Naive thymus-derived CD4-positive, alpha-beta T cell (primary cell): ENCODE measurements around the gene STUB1. TPM values are rescaled to one million over a fixed set of nuclear protein-coding genes. Genes with fewer than 3 reads are reported as not detected.

Experiments used
- ATAC-seq: fragments of 150-1000 bp; cut with Tn5 transposase; 2 replicates; pipeline ENCODE4 v1.10.0; 2021; ENCODE audit warnings: mild to moderate bottlenecking, moderate library complexity
- CTCF ChIA-PET: fragments of 350-600 bp; sonication (Branson Sonifier 250); formaldehyde crosslinking; loops from one replicate; lab custom pipeline; 2021; ENCODE audit warnings: antibody characterized with exemption; lab: Charles Lee
- POLR2A ChIA-PET: fragments of 350-600 bp; sonication (Branson Sonifier 250); formaldehyde crosslinking; loops from one replicate; lab custom pipeline; 2021; ENCODE audit warnings: antibody characterized with exemption, inconsistent platforms; lab: Charles Lee
- DNase-seq, 9 donors: peaks; one replicate each; pipeline versions ENCODE4 v3.0.0 to v3.0.0-alpha.2; 2020 to 2022; ENCODE audit warnings: mixed read lengths in 1 of 9
- H3K27ac ChIP-seq: one replicate; pipeline ENCODE4 v1.7.0; 2013; ENCODE audit warnings: mild to moderate bottlenecking, low read depth, low read length, moderate library complexity
- H3K27me3 ChIP-seq, 2 donors: one replicate each; pipeline ENCODE4 v1.7.0; 2013; ENCODE audit warnings: low read length in 2 of 2, mild to moderate bottlenecking in 2 of 2, moderate library complexity in 2 of 2; ENCODE audit not compliant: control insufficient read depth in 2 of 2, insufficient read depth in 2 of 2
- H3K36me3 ChIP-seq, 3 experiments: 1 replicate in 2 of 3; 2 replicates in 1 of 3; pipeline ENCODE4 v1.7.0; 2013; ENCODE audit warnings: low read length in 3 of 3, mild to moderate bottlenecking in 3 of 3, moderate library complexity in 1 of 3; ENCODE audit not compliant: insufficient read depth in 3 of 3, control insufficient read depth in 2 of 3
- H3K4me1 ChIP-seq, 2 donors: one replicate each; pipeline ENCODE4 v1.7.0; 2013; ENCODE audit warnings: low read length in 2 of 2, mild to moderate bottlenecking in 2 of 2, moderate library complexity in 1 of 2; ENCODE audit not compliant: control insufficient read depth in 2 of 2, insufficient read depth in 2 of 2
- H3K4me3 ChIP-seq: 2 replicates; pipeline ENCODE4 v1.7.0; 2013; ENCODE audit warnings: mild to moderate bottlenecking, low read length
- H3K9me3 ChIP-seq, 3 experiments: 1 replicate in 2 of 3; 2 replicates in 1 of 3; pipeline ENCODE4 v1.7.0; 2013; ENCODE audit warnings: low read length in 3 of 3; ENCODE audit not compliant: control insufficient read depth in 2 of 3
- H3K27ac Mint-ChIP-seq, 9 donors: one replicate each; pipeline ENCODE4 v1.8.0; 2020 to 2022; ENCODE audit warnings: mixed read lengths in 9 of 9, mild to moderate bottlenecking in 8 of 9, moderate library complexity in 5 of 9, inconsistent platforms in 2 of 9
- H3K27me3 Mint-ChIP-seq, 5 donors: one replicate each; pipeline ENCODE4 v1.8.0; 2021 to 2022; ENCODE audit warnings: mixed read lengths in 5 of 5, mild to moderate bottlenecking in 1 of 5
- H3K36me3 Mint-ChIP-seq, 5 donors: one replicate each; pipeline ENCODE4 v1.8.0; 2020 to 2022; ENCODE audit warnings: mixed read lengths in 5 of 5, mild to moderate bottlenecking in 3 of 5, inconsistent platforms in 1 of 5
- H3K4me1 Mint-ChIP-seq, 7 donors: one replicate each; pipeline ENCODE4 v1.8.0; 2020 to 2022; ENCODE audit warnings: mixed read lengths in 7 of 7, mild to moderate bottlenecking in 3 of 7, inconsistent platforms in 1 of 7
- H3K4me3 Mint-ChIP-seq, 10 donors: one replicate each; pipeline ENCODE4 v1.8.0; 2020 to 2022; ENCODE audit warnings: mild to moderate bottlenecking in 10 of 10, mixed read lengths in 10 of 10, moderate library complexity in 6 of 10, inconsistent platforms in 2 of 10
- H3K9me3 Mint-ChIP-seq, 11 donors: one replicate each; pipeline ENCODE4 v1.8.0; 2020 to 2022; ENCODE audit warnings: mixed read lengths in 11 of 11, mild to moderate bottlenecking in 4 of 11, inconsistent platforms in 1 of 11, moderate library complexity in 1 of 11
- intact Hi-C, 2 donors: fragments of 100-400 bp; cut with micrococcal nuclease; formaldehyde crosslinking; loops; one replicate each; pipeline ENCODE4 v1.15.1; 2023
- polyA plus RNA-seq, 2 donors: library from polyadenylated mRNA; unstranded; fragments of 300-500 nt; fragmentation: Illumina TruSeq; gene quantifications; one replicate each; pipeline ENCODE4 v1.2.3, GENCODE V29; 2021
- total RNA-seq, 6 experiments: library from RNA in 5 of 6; stranded (reverse) in 5 of 6; gene quantifications; 1 replicate in 5 of 6; 2 replicates in 1 of 6; pipeline ENCODE4 v1.2.3 and lab custom pipeline; 2021 to 2026

The STUB1 gene
- total and polyA plus RNA-seq, 7 experiments from 2014 or later = 68.6 to 159 (median 90.6) TPM

DNA sequence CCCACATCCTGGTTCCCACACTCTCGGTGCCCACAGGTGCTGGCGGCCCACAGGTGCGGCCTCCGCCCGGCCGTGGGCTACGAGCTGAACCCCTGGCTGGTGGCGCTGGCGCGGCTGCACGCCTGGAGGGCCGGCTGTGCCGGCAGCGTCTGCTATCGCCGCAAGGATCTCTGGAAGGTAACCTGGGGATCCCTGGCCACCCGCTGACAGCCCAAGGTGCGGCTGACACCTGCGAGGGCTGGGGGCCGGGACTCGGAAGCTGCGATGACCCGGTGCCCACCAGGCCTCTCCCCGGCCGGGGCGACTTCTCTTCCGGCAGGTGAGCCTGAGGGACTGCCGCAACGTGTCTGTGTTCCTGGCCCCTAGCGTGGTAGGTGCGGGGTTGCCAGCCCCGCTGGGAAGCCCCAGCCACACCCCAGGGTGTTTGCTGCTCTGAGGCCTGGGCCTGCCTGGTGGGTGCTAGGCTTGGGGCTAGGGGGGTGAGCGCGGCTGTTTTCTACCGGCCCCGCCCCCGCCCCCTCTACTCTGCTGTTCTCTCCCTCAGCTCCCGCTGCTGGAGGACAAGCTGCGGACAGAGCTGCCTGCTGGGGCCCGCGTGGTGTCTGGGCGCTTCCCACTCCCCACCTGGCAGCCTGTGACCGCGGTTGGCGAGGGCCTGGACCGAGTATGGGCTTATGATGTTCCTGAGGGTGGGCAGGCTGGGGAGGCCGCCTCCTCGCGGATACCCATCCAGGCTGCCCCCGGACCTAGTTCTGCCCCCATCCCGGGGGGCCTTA lies 41.7 kb downstream of the STUB1 start:
- Histone ChIP-seq H3K4me1 (peaks cover 23 to 25% of the 10 kb centered on the region in 2 donors), H3K4me3 (peak overlapping the region; percentile 24), H3K27ac (peak overlapping the region; percentile 60), H3K27me3 (no peaks in the 10 kb centered on the region), H3K9me3 (no peaks in the 10 kb centered on the region), H3K36me3 (no peaks in the 10 kb centered on the region)
- Mint-ChIP-seq H3K4me1 (peaks cover 0 to 26% (median 17%) of the 10 kb centered on the region in 7 donors), H3K9me3 (no peaks in the 10 kb centered on the region), H3K27ac (peak overlapping the region in 1 of 9 donors; percentile 55), H3K4me3 (peak overlapping the region; percentile 39 to 87 (median 61)), H3K36me3 (no peaks in the 10 kb centered on the region), H3K27me3 (peaks cover 0 to 16% (median 0%) of the 10 kb centered on the region in 5 donors)
- DNase-seq (peak in 2 of 9 donors; percentile 37 to 40), ATAC-seq (no peak)
- ChIA-PET CTCF (interaction anchor here (0.8 to 1.5 kb wide), 2 partner anchors 9 to 11 kb away, joined by 5 to 7 read pairs; no protein-coding TSS in a partner anchor), POLR2A (interaction anchor here (0.9 to 3.1 kb wide), 4 partner anchors 9 to 32 kb away, joined by 3 to 11 read pairs (median 10); partner anchors contain the start of genes CIAO3 and WDR24)
- intact Hi-C loops = no loop called here

DNA sequence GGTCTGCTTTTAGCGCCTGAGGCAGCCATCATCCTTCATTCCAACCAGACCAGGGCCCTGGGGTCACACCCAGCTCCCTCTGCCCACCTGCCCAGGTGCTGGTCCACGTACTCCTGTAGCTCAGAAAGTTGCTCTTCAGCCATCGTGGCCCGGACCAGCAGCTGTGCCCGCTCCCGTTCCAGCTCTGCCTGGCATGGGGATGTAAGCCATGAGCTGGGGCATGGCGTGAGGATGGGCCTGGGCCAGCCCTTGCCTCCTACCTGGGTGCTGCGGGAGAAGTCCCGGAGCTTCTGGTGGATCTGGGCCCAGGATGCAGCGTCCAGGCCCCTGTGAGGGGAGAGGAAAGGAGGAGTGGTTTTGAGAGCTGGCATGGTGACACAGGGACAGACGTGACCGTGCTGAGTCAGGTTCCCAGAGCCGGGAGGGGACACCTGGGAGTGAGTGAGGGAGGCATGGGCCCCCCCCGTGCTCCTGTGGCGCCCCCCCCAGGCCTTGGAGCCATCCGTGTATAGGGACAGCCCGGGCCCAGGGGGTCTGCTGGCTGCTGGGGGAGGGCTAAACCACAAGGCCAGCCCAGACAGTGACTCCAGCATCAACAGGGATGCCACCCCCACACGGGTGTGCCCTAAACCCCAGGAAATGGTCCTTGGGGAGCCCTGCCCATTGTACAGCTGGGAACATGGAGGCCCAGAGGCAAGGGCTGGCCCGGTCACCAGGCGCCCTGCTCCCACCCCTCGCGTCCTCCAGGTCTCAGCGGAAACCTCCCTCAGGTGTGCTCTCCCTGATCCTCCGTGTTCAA lies 42.8 kb downstream of the STUB1 start:
- intact Hi-C loops = no loop called here
- peak overlapping the region in 6 of 10 donors; percentile 17 to 87 (median 36) for H3K4me3 Mint-ChIP-seq
- peaks cover 0 to 16% (median 0%) of the 10 kb centered on the region in 5 donors for H3K27me3 Mint-ChIP-seq
- peak overlapping the region in 1 of 9 donors; percentile 9 for H3K27ac Mint-ChIP-seq
- POLR2A ChIA-PET = interaction anchor here (0.6 to 3.1 kb wide), 2 partner anchors 17 to 53 kb away, joined by 3 to 11 read pairs; partner anchors contain the start of gene CIAO3
- ATAC-seq (no peak), DNase-seq (no peak)
- H3K4me1 ChIP-seq = peaks cover 25 to 28% of the 10 kb centered on the region in 2 donors
- CTCF ChIA-PET = interaction anchor here (1.0 to 1.5 kb wide), 2 partner anchors 10 to 28 kb away, joined by 3 to 7 read pairs; no protein-coding TSS in a partner anchor
- no peaks in the 10 kb centered on the region for H3K27me3 ChIP-seq
- H3K9me3 ChIP-seq = no peaks in the 10 kb centered on the region
- no peak overlapping the region for H3K4me3 ChIP-seq
- no peaks in the 10 kb centered on the region for H3K36me3 Mint-ChIP-seq
- H3K4me1 Mint-ChIP-seq = peaks cover 0 to 26% (median 17%) of the 10 kb centered on the region in 7 donors
- no peak overlapping the region for H3K27ac ChIP-seq
- H3K9me3 Mint-ChIP-seq = no peaks in the 10 kb centered on the region
- no peaks in the 10 kb centered on the region for H3K36me3 ChIP-seq

DNA sequence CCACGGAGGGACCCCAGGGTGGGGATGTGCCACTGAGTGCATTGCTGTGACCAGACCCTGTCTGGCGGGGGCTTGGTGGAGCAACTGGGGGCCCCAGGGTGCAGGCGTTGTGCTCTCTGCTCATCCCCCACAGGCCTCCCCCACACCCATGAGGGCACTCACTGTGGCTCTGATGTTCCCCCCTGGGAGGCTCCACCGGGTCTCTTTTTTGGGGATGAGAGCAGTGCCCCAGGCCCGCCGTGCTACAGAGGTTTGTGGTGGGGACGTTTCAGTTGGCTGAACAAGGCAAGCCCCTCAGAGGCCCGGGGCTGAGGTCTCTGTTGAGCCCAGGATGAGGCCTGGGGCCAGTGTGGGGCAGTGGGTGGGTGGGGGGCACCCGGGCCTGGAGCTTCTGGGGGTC lies 43.5 kb downstream of the STUB1 start:
- Histone ChIP-seq H3K36me3 (no peaks in the 10 kb centered on the region), H3K9me3 (no peaks in the 10 kb centered on the region), H3K4me1 (peaks cover 25 to 28% of the 10 kb centered on the region in 2 donors), H3K27ac (no peak overlapping the region), H3K4me3 (no peak overlapping the region), H3K27me3 (no peaks in the 10 kb centered on the region)
- peaks cover 0 to 16% (median 0%) of the 10 kb centered on the region in 5 donors for H3K27me3 Mint-ChIP-seq
- POLR2A ChIA-PET = interaction anchor here (3.1 kb wide), 1 partner anchor 17 kb away, joined by 11 read pairs; the partner anchor contains the start of gene CIAO3
- ATAC-seq = no peak
- H3K9me3 Mint-ChIP-seq = no peaks in the 10 kb centered on the region
- H3K27ac Mint-ChIP-seq = no peak overlapping the region
- intact Hi-C loops = no loop called here
- DNase-seq = no peak
- H3K36me3 Mint-ChIP-seq = no peaks in the 10 kb centered on the region
- peak overlapping the region in 1 of 10 donors; percentile 41 for H3K4me3 Mint-ChIP-seq
- H3K4me1 Mint-ChIP-seq = peaks cover 0 to 26% (median 16%) of the 10 kb centered on the region in 7 donors
- CTCF ChIA-PET = interaction anchor here (0.9 to 1.0 kb wide), 2 partner anchors 28 to 61 kb away, joined by 3 read pairs; no protein-coding TSS in a partner anchor

DNA sequence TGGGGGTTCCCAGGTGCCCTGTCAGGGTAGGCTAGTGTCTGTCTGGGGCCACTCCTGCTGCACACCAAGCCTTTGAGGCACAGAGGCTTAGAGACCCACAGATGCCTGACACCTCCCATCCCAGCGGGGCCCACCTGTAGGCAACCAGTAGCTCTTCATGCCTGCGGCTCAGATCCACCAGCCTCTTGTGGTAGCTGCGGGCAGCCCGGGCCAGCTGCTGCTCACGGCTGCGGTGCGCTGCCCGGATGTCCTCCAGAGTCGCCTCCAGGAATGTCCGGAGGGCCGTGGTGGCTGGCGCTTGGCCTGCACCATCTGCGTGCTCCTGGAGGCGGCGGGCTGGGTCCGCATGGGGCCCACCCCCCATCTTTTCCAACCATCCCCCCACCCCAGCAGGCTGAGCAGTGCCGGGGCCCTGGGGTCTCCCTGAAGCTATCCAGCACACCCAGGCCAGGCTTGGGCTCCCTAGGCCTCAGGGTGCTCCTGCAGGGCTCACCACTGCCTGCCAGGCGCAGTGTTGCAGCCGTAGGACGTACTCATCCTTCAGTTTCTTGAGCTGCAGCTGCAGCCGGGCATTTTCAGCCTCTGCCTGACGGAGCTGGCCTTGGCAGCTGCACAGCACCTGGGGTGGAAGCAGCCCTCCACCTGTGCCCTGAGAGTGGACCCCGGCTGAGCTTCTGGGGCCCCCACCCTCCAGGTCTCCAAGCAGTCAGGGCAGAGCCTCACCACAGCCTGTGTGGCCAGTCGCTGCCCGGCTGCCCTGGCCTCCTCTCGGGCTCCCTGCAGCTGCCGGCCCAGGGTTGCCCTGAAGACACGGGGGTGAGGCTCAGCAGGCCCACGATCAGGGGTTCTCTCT lies 44.2 kb downstream of the STUB1 start:
- Mint-ChIP-seq H3K36me3 (no peaks in the 10 kb centered on the region), H3K4me1 (peaks cover 0 to 21% (median 9%) of the 10 kb centered on the region in 7 donors), H3K27ac (no peak overlapping the region), H3K9me3 (no peaks in the 10 kb centered on the region), H3K27me3 (peaks cover 0 to 10% (median 0%) of the 10 kb centered on the region in 5 donors), H3K4me3 (no peak overlapping the region)
- Histone ChIP-seq H3K9me3 (no peaks in the 10 kb centered on the region), H3K27ac (no peak overlapping the region), H3K36me3 (no peaks in the 10 kb centered on the region), H3K4me1 (peaks cover 22 to 23% of the 10 kb centered on the region in 2 donors), H3K4me3 (no peak overlapping the region), H3K27me3 (no peaks in the 10 kb centered on the region)
- ChIA-PET CTCF (interaction anchor here (0.9 to 1.4 kb wide), 3 partner anchors 12 to 60 kb away, joined by 3 to 4 read pairs (median 4); no protein-coding TSS in a partner anchor), POLR2A (interaction anchor here (0.5 to 0.9 kb wide), 2 partner anchors 11 to 53 kb away, joined by 3 to 4 read pairs; no protein-coding TSS in a partner anchor)
- intact Hi-C loops = loop anchor here in 1 of 2 donors (5.0 kb wide), 1 partner anchor 587 kb away; the partner anchor contains the start of gene NPRL3
- ATAC-seq (no peak), DNase-seq (no peak)

DNA sequence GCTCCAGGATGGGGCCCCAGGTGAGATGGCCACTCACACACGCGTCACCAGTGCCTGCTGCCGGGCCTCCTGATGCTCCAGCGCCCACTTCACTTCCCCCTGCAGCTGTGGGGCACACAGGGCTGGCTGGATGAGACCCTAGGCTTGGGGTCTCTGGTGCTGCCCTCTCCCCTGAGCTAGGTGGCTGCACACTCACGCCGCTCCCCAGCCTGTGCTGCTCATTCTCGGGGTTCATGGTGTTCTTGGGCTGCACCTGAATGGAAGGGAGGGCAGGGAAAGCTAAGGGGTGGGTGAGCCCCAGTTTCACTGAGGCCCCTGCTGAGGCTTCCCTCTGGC lies 44.8 kb downstream of the STUB1 start:
- ChIA-PET POLR2A (interaction anchor here (0.9 to 1.4 kb wide), 2 partner anchors 11 to 16 kb away, joined by 3 to 5 read pairs; partner anchors contain the start of gene CIAO3), CTCF (interaction anchor here (1.0 to 1.4 kb wide), 3 partner anchors 13 to 335 kb away, joined by 3 to 4 read pairs (median 4); no protein-coding TSS in a partner anchor)
- H3K27me3 ChIP-seq = no peaks in the 10 kb centered on the region
- Mint-ChIP-seq H3K9me3 (no peaks in the 10 kb centered on the region), H3K4me1 (peaks cover 0 to 15% (median 9%) of the 10 kb centered on the region in 7 donors), H3K4me3 (no peak overlapping the region), H3K27ac (no peak overlapping the region), H3K36me3 (no peaks in the 10 kb centered on the region), H3K27me3 (peaks cover 0 to 9% (median 0%) of the 10 kb centered on the region in 5 donors)
- intact Hi-C loops = loop anchor here in 1 of 2 donors (5.0 kb wide), 1 partner anchor 588 kb away; the partner anchor contains the start of gene NPRL3
- no peaks in the 10 kb centered on the region for H3K36me3 ChIP-seq
- ATAC-seq (no peak), DNase-seq (no peak)
- no peaks in the 10 kb centered on the region for H3K9me3 ChIP-seq
- peaks cover 18 to 20% of the 10 kb centered on the region in 2 donors for H3K4me1 ChIP-seq
- H3K27ac ChIP-seq = no peak overlapping the region
- H3K4me3 ChIP-seq = no peak overlapping the region
